GM12873 (cell line): ENCODE measurements around the gene F3.

Experiments
- TF ChIP-seq, protein P1 (sequence below): IDR thresholded peaks from 2 replicates; pipeline ENCODE4 v1.5.1; 2012; ENCODE audit warnings: low read depth, mild to moderate bottlenecking, moderate library complexity, low read length, control low read depth; ENCODE audit not compliant: insufficient read depth; ENCODE audit errors: missing control alignments

The F3 gene

DNA sequence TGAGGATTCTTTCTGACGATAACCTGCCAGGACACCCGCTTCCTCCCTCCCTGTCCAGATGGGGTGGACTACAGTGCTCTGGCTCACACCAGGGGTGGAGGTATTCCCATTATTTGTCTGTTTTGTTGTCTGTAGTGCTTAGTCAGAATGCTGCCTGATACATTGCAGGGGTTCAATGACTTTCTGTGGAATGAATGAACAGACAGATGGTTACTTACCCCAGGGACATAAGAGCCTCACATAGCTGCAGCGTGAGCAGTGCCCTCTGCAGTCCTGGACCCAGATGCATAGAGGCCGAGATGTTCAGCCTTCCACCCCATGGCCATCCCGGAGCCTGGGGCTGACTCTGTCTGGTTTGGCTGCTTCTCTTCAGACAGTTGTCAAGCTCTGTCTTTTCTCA lies 13.0 kb upstream of the F3 start:
- TF ChIP-seq, protein P1, sequence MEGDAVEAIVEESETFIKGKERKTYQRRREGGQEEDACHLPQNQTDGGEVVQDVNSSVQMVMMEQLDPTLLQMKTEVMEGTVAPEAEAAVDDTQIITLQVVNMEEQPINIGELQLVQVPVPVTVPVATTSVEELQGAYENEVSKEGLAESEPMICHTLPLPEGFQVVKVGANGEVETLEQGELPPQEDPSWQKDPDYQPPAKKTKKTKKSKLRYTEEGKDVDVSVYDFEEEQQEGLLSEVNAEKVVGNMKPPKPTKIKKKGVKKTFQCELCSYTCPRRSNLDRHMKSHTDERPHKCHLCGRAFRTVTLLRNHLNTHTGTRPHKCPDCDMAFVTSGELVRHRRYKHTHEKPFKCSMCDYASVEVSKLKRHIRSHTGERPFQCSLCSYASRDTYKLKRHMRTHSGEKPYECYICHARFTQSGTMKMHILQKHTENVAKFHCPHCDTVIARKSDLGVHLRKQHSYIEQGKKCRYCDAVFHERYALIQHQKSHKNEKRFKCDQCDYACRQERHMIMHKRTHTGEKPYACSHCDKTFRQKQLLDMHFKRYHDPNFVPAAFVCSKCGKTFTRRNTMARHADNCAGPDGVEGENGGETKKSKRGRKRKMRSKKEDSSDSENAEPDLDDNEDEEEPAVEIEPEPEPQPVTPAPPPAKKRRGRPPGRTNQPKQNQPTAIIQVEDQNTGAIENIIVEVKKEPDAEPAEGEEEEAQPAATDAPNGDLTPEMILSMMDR = no peak

DNA sequence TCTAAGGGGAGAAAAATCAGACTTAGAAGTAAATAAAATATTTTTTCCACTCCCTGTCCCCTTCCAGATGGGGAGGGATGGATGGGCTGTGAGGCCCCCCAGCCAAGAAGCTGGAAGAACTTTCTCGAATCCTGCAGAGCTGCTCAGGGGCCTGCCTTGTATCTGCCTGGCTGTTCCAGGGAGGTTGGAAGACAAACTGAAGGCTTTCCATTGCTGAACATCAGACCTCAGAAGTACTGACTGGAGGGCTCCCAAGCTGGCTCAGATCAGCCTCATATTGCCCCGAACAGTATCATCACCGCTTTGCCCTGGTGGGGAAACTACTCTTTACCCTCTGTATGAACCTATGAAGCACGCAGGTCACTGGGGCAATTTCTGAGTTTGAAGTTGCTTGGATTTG lies 12.4 kb upstream of the F3 start:
- TF ChIP-seq, protein P1 = no peak

DNA sequence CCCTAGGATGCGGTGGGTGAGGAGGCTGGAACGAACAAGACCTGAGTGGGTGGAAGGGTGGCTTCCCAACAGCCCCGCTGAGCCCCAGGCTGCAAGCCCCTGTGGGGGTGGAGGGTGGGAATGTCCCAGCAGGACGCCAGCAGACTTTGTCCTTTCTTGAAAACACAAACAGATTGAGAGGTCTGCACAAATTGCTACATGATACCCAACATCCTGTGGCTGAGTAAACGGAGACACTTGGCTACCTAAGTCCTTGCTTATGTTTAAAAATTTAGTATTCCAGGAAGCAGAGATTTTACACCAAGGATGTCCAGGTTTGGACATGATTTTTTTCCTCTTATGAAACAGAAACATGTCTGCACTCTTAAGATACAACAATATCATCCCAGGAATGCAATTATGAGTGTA lies 11.8 kb upstream of the F3 start:
- TF ChIP-seq, protein P1 = no peak

DNA sequence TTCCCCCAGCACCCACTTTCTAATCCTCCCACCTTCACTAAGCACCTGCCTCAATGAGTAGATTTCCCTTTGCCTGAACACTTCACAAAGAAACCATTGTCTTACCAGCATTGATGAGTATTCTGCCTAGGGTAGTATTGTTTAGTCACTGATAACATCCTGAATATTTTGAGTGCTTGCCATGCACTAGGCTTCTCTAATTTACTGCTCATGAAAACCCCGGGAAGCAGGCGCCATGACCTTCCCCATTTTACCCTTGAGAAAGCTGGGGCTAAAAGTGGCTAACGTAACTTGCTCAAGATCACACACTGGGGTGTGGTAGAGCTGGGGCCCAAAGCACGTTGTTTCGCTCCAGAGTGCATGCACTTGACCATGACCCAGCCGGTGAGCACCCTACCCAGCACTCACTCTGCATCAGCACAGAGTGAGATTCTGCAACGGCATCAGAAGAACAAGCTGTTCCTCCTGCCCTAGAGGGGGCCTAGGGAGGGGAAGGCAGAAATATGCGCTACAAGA lies 10.6 kb upstream of the F3 start:
- TF ChIP-seq, protein P1 = no peak

DNA sequence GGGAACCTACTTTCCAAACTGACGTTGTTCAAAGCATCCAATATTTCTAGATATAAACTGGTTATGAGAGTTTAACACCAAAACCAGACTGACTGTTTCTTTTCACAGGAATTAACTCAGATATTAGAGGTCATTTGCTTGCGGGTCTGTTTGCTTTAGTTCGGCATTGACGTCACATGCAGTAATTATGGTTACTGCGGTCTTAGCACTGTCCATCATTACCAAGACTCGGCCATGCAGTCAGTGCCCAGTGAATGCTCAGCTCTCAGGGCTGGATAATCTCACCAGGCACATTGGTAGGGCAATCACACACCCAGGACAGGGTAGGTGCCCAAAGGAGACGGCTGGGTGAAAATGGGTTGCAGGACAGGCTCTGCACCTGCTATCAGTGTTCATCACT lies 9.9 kb upstream of the F3 start:
- TF ChIP-seq, protein P1 = no peak

DNA sequence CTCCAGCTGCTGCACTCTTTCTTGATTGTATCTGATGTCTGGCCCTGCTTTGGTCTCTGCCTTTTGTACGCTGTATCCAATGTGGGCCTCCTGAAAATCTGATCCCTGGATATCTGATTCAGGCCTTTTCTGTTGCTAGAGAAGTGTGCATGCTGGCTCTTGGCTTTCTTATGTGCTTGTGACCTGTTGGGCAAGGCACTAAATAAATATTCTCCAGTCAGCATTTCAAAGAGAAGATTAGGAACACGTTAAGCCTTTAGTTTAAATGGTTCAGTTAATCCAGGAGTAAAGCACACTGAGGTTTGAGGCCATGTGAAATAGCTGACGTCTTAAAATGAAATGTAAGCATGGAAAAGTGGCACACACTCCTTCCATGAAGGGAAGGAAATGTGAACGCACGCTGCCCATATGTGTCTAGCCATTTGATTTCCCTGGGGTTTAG lies 9.3 kb upstream of the F3 start:
- TF ChIP-seq, protein P1 = no peak

DNA sequence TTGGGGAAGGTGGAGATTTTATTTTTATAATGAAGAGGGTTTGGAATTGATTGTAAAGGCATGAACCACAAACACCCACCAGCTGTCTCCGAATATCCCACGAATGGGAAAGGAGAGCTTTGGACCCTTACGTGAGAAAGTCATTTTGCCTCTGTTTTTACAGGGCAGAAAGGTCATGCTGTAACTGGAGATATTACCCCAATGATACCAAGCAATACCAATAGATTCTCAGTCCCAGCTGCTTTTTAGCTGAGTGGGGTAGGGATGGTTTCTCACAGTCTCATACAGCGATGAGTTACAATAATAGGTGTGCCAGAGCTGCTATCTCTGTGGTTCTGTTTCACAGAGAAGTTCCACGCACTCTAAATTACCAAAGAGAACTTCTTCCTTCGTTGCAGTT lies 8.8 kb upstream of the F3 start:
- TF ChIP-seq, protein P1 = no peak
